TTC549 (cell line): ENCODE results near the gene DDN.

Source experiments
- FAIRE-seq: peaks from 2 replicates; lab custom pipeline; 2012; peaks lifted over from hg19 to GRCh38; lab: Jason Lieb, UNC

Gene DDN

GRCh38 chr12:49031573-49032161 lies 32.5 kb upstream of the DDN start:
- no peak for FAIRE-seq

- FAIRE-seq = no peak
These were observed 31.8 kb upstream of the DDN start for GRCh38 chr12:49030714-49031572.

- FAIRE-seq = no peak
These were observed 30.9 kb upstream of the DDN start for GRCh38 chr12:49030119-49030518.

DNA sequence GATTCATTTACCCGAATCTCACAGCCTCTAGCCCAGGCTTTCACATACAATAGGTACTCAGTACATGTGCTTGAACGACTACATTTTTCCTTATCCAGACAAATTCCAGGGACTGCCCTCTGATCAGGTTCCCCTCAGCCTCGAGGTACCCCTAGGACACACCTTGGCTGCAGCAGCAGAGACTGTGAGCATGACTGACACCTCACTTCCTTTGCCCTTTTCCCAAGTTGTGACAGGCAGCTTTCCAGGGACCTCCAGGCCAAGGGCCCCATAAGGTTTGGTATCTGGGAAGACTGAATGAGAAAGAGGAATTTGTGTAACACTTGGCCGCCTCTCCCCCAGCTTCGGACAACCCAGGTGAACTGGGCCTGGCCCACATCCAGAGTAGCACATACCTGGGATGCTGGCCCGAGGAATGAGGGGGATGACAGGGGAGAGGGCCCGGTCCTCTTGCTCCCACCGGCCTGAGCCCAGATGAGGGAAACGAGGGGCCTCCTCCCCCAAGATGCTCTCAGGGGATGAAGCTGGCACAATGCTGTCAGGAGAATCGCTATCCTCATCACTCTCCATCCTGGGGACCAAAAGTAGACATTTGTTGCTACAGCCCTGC lies 29.6 kb upstream of the DDN start:
- no peak for FAIRE-seq

DNA sequence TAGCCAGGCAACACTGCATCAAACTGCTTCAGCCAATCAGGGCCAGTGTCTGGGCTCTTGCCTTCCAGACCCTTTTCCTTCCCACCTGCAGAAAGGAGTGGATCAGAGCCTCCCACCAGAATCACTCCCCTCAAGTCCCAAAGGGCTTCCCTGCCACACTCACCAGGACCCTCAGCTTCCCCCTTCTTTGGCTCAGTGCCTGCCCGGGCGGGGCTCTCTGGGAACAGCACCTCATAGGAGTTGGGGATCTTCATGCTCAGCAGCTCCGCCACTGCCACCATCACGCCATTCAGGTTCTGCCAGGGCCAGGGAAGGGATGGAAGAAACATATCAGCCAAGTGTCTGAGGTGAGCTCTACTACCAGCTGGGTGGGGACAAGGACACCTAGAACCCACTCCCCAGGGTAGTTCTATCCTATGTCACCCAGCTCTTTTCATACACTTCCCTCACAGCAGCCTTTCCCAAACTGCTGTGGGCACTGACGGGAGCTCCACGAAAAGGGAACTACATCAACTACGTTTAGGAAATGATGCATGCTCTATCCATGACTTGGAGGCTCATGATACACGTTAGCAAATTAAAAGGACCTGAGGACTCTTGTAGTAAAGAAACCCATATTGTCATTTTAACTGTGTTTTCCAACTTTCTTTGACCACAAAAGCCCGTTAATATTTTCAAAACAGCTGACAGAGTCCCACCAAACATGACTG lies 28.8 kb upstream of the DDN start:
- FAIRE-seq = no peak

DNA sequence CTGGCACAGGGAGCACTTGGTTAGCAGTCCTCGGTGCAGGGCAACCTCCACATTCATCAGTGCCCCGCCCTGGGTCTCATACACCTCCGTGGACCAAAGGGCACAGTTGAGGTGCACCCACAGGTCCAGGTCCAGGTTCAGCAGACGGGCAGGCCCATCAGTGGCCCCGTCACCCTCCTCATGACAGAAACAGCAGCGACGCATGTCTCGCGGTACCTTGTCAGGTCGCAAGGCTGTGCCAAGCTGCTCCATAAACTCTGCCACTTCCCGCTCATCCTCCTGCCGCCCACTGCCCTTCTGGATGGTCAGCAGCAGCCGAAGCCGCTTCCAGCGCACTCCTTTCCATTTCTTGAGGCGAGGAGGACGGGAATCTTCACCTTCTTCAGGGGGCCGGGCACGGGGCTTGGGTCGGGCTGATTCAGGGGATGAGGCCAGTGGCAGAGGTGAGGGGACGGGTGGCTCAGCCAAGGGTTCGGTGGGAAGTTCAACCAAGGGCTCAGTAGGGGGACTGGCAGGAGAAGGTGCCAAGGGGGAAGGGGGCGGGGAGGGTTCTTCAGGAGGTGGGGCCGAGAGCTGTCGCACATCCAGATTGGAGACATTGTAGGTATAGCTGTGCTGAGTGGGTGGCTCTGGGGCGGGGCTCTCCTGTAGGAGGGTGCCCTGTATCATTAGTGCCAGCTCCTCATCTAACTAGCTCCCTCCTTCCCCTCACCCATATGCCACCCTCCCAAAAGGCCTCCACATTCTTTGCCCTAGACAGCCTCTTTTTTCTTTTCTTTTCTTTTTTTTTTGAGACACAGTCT lies 27.7 kb upstream of the DDN start:
- no peak for FAIRE-seq

- no peak for FAIRE-seq
These were observed 26.9 kb upstream of the DDN start for GRCh38 chr12:49026101-49026500.

DNA sequence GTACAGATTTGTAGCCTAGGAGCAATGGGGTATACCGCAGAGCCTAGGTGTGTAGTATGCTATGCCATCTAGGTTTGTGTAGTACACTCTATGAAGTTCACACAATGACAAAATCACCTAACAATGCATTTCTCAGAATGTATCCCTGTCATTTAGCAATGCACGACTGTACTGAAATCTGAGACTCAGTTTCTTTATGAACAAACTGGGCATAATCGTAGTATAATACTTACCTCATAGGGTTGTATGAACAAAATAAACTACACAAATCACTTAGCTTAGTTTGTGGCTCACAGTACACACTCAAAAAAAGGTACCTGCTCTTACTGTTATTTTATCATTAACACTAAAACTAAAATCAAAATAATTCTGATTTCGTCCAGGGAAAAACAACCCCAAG lies 26.3 kb upstream of the DDN start:
- no peak for FAIRE-seq

DNA sequence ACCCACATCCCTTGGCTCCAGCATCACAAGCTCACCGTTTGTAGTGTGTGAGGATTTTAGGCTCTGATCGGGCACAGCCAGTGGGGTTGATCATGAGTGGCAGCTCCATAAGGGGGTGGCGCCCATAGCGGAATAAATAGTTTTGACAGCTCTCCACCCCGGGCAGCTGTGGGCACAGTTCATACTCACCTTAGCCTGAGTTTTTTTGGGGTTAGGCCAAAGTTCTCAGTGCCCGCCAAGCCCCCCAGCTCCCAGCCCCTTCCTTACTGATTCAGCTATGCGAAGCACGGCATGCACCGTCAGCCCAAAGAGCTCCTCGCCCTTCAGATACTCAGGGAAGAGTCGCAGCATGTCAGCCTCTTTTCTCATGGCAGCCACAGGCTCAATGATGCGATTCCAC lies 25.4 kb upstream of the DDN start:
- FAIRE-seq = no peak

- FAIRE-seq = no peak
These were observed 24.6 kb upstream of the DDN start for GRCh38 chr12:49023812-49024211.

DNA sequence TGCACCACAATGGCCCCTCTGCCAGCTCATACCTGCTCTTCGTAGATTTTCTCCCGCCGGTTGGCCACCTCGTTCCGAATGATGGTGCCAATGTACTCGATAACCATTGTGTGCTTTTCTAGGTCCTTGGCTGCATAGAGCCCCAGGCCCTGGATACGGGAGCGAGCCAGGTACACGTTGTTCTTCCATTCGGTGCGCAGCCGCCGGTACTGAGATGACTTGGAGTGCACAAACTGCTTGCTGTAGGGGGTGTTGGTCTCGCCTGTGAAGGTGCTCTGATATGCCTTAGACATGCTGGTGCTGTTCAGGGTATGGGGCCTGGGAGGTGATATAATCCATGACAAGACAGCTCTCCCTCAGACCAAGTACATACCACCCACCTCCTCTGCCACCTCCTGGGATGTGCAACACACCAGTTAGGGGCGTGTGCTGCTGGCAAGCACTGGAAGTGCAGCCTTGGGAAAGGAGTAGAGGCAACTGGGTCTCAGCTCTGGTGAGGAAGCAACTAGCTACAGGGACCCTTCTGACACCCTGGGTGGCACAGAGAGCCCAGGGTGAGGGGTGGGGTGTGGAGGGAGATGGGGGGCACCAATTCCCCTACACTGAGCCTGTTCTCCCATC lies 23.5 kb upstream of the DDN start:
- no peak for FAIRE-seq

DNA sequence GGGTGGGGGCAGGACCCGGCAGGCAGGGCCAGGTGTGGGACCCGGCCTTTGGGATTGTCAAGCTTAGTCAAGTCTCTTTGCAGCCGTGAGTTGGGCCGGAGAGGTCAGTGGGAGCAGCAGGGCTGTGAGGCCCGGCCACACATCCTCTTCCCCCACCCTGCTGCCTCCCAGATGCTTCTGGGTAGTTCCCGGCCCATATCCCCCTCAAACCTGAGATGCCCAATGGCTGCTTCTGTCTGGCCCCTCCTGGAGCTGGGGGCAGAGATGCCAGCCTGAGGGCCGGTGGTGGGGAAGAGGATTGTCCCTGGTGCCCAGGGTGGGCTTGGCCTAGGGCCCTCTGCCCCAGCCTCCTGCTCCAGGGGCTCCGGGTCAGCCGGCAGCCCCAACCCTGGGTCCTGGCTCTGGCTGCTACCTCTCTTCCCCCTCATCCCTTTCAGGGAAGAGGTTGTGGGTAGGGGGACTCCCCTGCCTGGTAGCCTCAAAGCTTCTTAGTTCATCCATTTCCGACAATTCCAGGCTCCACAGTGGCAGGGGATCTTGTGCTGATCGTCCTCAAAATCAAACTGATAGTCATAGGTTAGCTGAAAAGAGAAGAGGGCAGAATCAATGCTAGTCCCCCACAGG lies 22.2 kb upstream of the DDN start:
- FAIRE-seq = no peak

GRCh38 chr12:49020441-49020840 lies 21.3 kb upstream of the DDN start:
- FAIRE-seq = no peak

DNA sequence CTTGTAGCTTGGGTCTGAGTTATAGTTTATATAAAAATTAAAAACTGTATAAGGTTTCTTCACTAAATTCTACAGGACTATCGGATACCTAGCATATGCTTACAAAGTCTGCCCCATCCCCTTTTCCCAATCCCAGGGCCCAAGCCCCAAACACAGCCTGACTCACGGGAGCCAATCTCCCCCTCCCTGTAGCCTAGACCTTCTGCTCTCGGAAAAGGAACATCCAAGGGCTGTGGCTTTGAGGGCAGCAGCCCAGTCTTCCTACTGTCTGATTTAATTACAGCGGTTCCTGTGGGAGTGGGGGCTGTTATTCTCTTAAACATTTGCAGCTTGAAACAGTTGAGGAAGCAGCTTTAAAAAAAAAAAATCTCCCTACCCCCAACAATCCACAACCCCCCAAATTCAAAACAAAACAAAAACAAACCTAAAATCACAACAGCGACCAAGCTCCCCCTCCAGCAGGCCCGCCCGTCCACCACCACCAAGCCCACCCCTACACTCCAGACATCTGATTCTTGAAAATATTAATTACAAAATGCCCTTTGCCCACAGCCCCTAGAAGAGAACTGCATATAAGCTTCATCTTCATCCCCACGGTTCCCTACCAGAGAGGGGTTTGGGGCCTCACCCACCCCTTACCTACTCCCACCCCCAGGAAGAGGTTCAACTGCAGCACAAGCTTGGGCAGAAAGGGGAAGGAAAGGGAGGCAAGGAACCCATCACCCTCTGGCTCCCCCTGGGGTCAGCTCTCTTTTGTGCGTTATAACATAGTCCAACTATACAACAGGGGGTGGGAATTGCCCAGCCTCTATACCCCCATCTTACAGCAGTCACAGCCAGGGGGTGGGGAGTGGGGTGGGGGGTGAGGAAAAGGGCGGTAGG lies 20.5 kb upstream of the DDN start:
- no peak for FAIRE-seq

- FAIRE-seq = no peak
These were observed 19.9 kb upstream of the DDN start for GRCh38 chr12:49019120-49019430.

GRCh38 chr12:49018261-49019119 lies 19.3 kb upstream of the DDN start, which contains the start of gene PRKAG1:
PRKAG1 (minus strand) TSS chr12:49018776; CDS start chr12:49018740, 36 bp downstream.
- peak; percentile 79 for FAIRE-seq

DNA sequence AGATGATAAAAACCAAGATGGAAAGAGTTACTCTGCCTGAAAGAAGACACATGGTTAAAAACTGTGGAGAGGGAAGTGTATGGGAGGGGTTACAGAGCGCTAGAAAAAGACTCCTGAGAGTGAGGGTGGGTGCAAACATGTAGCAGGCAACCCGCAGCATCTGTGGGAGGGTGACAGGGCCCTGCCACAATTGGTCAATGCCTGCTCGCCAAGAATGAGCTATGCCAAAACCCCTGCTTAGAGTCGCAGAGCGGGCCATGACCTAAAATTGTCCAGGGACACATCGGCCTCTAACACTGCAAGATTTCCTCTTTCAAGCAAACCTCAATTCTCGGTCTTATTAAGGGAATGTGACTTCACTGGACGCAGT lies 18.7 kb upstream of the DDN start:
- FAIRE-seq = no peak

DNA sequence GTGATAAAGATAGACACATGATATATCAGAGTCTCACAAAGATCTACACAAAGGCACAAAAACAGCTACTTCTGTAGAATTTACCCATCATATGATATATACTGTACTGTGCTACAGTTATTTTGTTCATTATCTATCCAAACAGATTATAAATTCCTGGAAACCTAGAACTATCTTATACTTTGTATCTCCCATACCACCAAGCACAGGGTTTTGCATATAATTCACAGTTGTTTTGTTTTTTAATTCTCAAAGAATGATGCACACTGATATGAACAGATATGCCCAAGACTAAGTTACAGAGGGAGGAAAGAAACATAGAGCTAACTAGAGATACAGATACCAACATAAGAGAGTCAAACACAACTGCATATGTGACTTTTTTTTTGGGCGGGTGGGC lies 16.0 kb upstream of the DDN start:
- FAIRE-seq = no peak

DNA sequence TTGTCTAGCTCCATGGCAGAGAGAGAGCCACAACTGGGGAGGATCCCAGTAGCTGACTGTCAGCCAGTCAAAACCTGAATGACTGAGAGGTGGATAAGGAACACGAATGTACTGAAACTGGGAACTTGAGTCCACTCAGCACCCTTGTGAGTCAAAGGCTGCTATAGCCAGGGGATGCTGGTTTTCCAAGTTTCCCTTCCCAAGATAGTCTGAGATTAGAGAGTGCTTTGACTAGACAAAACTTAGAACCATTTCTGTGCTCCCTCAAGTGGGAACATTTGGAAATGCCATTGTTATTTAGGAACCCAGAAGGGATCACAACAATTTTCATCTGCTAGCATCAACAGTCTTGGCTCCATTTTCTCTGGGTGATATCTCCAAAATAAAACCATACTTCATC lies 15.4 kb upstream of the DDN start:
- no peak for FAIRE-seq
